Mesenchymal stem cell (in vitro differentiated cells and primary cell): Measurements from ENCODE around the gene SLC9A3. TPM values are rescaled to one million over a fixed set of nuclear protein-coding genes. Genes with fewer than 3 reads are reported as not detected.

Experiments used
- DNase-seq: peaks from one replicate; pipeline ENCODE4 v3.0.0-alpha.2; 2013
- H2AFZ ChIP-seq: one replicate; pipeline ENCODE4 v1.6.1; 2013; ENCODE audit warnings: low read depth, mild to moderate bottlenecking, control low read depth, inconsistent platforms, low read length, moderate library complexity
- H2AK5ac ChIP-seq: 2 replicates; pipeline ENCODE4 v1.6.1; 2013; ENCODE audit warnings: low read length, moderate library complexity, mild to moderate bottlenecking, inconsistent platforms; ENCODE audit not compliant: severe bottlenecking
- H2BK120ac ChIP-seq: one replicate; pipeline ENCODE4 v1.6.1; 2013; ENCODE audit warnings: low read depth, mild to moderate bottlenecking, inconsistent platforms, low read length, moderate library complexity
- H2BK12ac ChIP-seq, 2 experiments: one replicate each; pipeline ENCODE4 v1.6.1; 2013; ENCODE audit warnings: inconsistent platforms in 2 of 2, low read length in 2 of 2, mild to moderate bottlenecking in 2 of 2, moderate library complexity in 2 of 2, control low read depth in 1 of 2
- H2BK15ac ChIP-seq: one replicate; pipeline ENCODE4 v1.6.1; 2013; ENCODE audit warnings: mild to moderate bottlenecking, low read depth, inconsistent platforms; ENCODE audit not compliant: poor library complexity, severe bottlenecking
- H2BK5ac ChIP-seq: 2 replicates; pipeline ENCODE4 v1.6.1; 2013; ENCODE audit warnings: low read depth, mild to moderate bottlenecking, low read length, control low read depth, inconsistent platforms; ENCODE audit not compliant: poor library complexity, severe bottlenecking
- H3K14ac ChIP-seq, 2 experiments: one replicate each; pipeline ENCODE4 v1.6.1; 2013; ENCODE audit warnings: inconsistent platforms in 2 of 2, low read length in 2 of 2, control low read depth in 1 of 2, mild to moderate bottlenecking in 1 of 2, moderate library complexity in 1 of 2
- H3K18ac ChIP-seq, 2 experiments: one replicate each; pipeline ENCODE4 v1.6.1; 2013; ENCODE audit warnings: inconsistent platforms in 2 of 2, low read length in 2 of 2, control low read depth in 1 of 2, low read depth in 1 of 2, mild to moderate bottlenecking in 1 of 2
- H3K23ac ChIP-seq, 2 experiments: one replicate each; pipeline ENCODE4 v1.6.1; 2013; ENCODE audit warnings: inconsistent platforms in 2 of 2, low read length in 2 of 2, mild to moderate bottlenecking in 2 of 2, moderate library complexity in 2 of 2, control low read depth in 1 of 2
- H3K27ac ChIP-seq: 2 replicates; pipeline ENCODE4 v1.5.1; 2013; ENCODE audit warnings: mild to moderate bottlenecking, moderate library complexity, low read length, control low read depth, inconsistent platforms; ENCODE audit not compliant: poor library complexity, severe bottlenecking
- H3K27me3 ChIP-seq, 2 experiments: 2 replicates each; pipeline versions ENCODE4 v1.6.1 to v1.7.0; 2013; ENCODE audit warnings: low read length in 2 of 2, mild to moderate bottlenecking in 2 of 2, moderate library complexity in 2 of 2, control low read depth in 1 of 2, inconsistent platforms in 1 of 2; ENCODE audit not compliant: control insufficient read depth in 1 of 2, insufficient read depth in 1 of 2
- H3K36me3 ChIP-seq, 2 experiments: 2 replicates each; pipeline versions ENCODE4 v1.6.1 to v1.7.0; 2013; ENCODE audit warnings: low read length in 2 of 2, control low read depth in 1 of 2, inconsistent platforms in 1 of 2, low read depth in 1 of 2, mild to moderate bottlenecking in 1 of 2; ENCODE audit not compliant: insufficient read depth in 2 of 2, control insufficient read depth in 1 of 2
- H3K4ac ChIP-seq, 2 experiments: one replicate each; pipeline ENCODE4 v1.6.1; 2013; ENCODE audit warnings: inconsistent platforms in 2 of 2, low read length in 2 of 2, mild to moderate bottlenecking in 2 of 2, moderate library complexity in 2 of 2, control low read depth in 1 of 2, low read depth in 1 of 2
- H3K4me1 ChIP-seq: 2 replicates; pipeline ENCODE4 v1.6.1; 2013; ENCODE audit warnings: low read depth, low read length, control low read depth; ENCODE audit not compliant: control insufficient read depth, insufficient read depth
- H3K4me2 ChIP-seq: 2 replicates; pipeline ENCODE4 v1.6.1; 2013; ENCODE audit warnings: low read length, mild to moderate bottlenecking, inconsistent platforms; ENCODE audit not compliant: poor library complexity, severe bottlenecking
- H3K4me3 ChIP-seq, 2 experiments: 2 replicates each; pipeline versions ENCODE4 v1.5.1 to v1.7.0; 2013; ENCODE audit warnings: low read length in 2 of 2, mild to moderate bottlenecking in 2 of 2, control low read depth in 1 of 2, low read depth in 1 of 2; ENCODE audit not compliant: insufficient read depth in 1 of 2
- H3K79me1 ChIP-seq: replicated peaks from 2 replicates; pipeline ENCODE4 v1.6.1; 2013; ENCODE audit warnings: mild to moderate bottlenecking, control low read depth, low read length, inconsistent platforms; ENCODE audit not compliant: poor library complexity, severe bottlenecking
- H3K9ac ChIP-seq: 2 replicates; pipeline ENCODE4 v1.7.0; 2013; ENCODE audit warnings: mild to moderate bottlenecking, low read length, moderate library complexity
- H3K9me3 ChIP-seq: 2 replicates; pipeline ENCODE4 v1.7.0; 2013; ENCODE audit warnings: mild to moderate bottlenecking, low read length; ENCODE audit not compliant: control insufficient read depth
- H4K8ac ChIP-seq: one replicate; pipeline ENCODE4 v1.6.1; 2013; ENCODE audit warnings: inconsistent platforms, mild to moderate bottlenecking, low read length, moderate library complexity
- H4K91ac ChIP-seq: one replicate; pipeline ENCODE4 v1.6.1; 2013; ENCODE audit warnings: mild to moderate bottlenecking, low read length, inconsistent platforms
- WGBS: methylation state at CpG from one replicate; pipeline ENCODE4 v1.1.7; 2013; ENCODE audit warnings: mixed read lengths; 5-methylcytosine and 5-hydroxymethylcytosine counted together
- polyA plus RNA-seq, 2 experiments: library from polyadenylated mRNA; stranded (reverse); fragments of 200-250 nt; gene quantifications; one replicate each; pipeline ENCODE4 v1.2.3, GENCODE V29; 2013

Gene SLC9A3
- 1.1 TPM for polyA plus RNA-seq (2013, experiment 1 of 2)
- polyA plus RNA-seq (2013, experiment 2 of 2): 1.1 TPM

GRCh38 chr5:524234-524972 is at the start of gene SLC9A3:
TSS of gene SLC9A3 (minus strand) at chr5:524449.
- Histone ChIP-seq H2AK5ac (no peak within 1 kb of the TSS), H2BK5ac (no peak within 1 kb of the TSS), H3K4me2 (peak within 1 kb of the TSS; percentile 47), H3K14ac (no peak within 1 kb of the TSS), H3K4ac (no peak within 1 kb of the TSS), H2BK120ac (no peak within 1 kb of the TSS), H4K8ac (no peak within 1 kb of the TSS), H3K36me3 (no peaks in the 10 kb centered on the region), H4K91ac (no peak within 1 kb of the TSS), H3K4me1 (peaks cover 8% of the 10 kb centered on the region), H3K18ac (no peak within 1 kb of the TSS), H3K9me3 (no peaks in the 10 kb centered on the region), H3K4me3 (peak within 1 kb of the TSS in 1 of 2 experiments; percentile 17), H2BK15ac (no peak within 1 kb of the TSS), H2BK12ac (no peak within 1 kb of the TSS), H3K27ac (no peak within 1 kb of the TSS), H3K79me1 (no peaks in the 10 kb centered on the region), H3K9ac (no peak within 1 kb of the TSS), H2AFZ (no peak within 1 kb of the TSS), H3K23ac (no peak within 1 kb of the TSS), H3K27me3 (peaks cover 80 to 82% of the 10 kb centered on the region in 2 experiments)
- no peak for DNase-seq
- WGBS: 11% methylated on average over 38 of the region's 89 CpGs

GRCh38 chr5:573976-574375 is 49.7 kb upstream of the SLC9A3 start:
- H3K18ac ChIP-seq: no peak overlapping the region

GRCh38 chr5:573206-573605 is 49.0 kb upstream of the SLC9A3 start:
- Histone ChIP-seq H2BK12ac (no peak overlapping the region), H3K79me1 (no peaks in the 10 kb centered on the region), H2BK120ac (no peak overlapping the region), H3K23ac (no peak overlapping the region), H3K4me1 (no peaks in the 10 kb centered on the region), H2BK5ac (no peak overlapping the region), H2AK5ac (no peak overlapping the region), H3K9ac (no peak overlapping the region), H3K14ac (no peak overlapping the region), H3K27me3 (peaks cover 30 to 76% of the 10 kb centered on the region in 2 experiments), H3K9me3 (peaks cover 15% of the 10 kb centered on the region), H2BK15ac (no peak overlapping the region), H4K8ac (no peak overlapping the region), H4K91ac (no peak overlapping the region), H3K27ac (no peak overlapping the region), H3K4me2 (no peak overlapping the region), H2AFZ (no peak overlapping the region), H3K4me3 (no peak overlapping the region), H3K18ac (no peak overlapping the region), H3K4ac (no peak overlapping the region), H3K36me3 (peaks cover 0 to 2% of the 10 kb centered on the region in 2 experiments)
- WGBS: 93% methylated on average over 11 of the region's 12 CpGs
- DNase-seq: no peak

More at GRCh38 chr5:573976-574375, 49.7 kb upstream of the SLC9A3 start:
- H3K9ac ChIP-seq: no peak overlapping the region
- H2BK5ac ChIP-seq: no peak overlapping the region
- no peak overlapping the region for H3K14ac ChIP-seq
- H3K27me3 ChIP-seq: peaks cover 25 to 75% of the 10 kb centered on the region in 2 experiments
- no peak overlapping the region for H3K23ac ChIP-seq
- H3K4me2 ChIP-seq: no peak overlapping the region
- H4K91ac ChIP-seq: no peak overlapping the region
- no peak overlapping the region for H3K4ac ChIP-seq
- 64% methylated on average over 16 of the region's 16 CpGs for WGBS
- H2BK15ac ChIP-seq: no peak overlapping the region
- H2AK5ac ChIP-seq: no peak overlapping the region
- no peaks in the 10 kb centered on the region for H3K4me1 ChIP-seq
- DNase-seq: no peak
- H3K36me3 ChIP-seq: peaks cover 0 to 2% of the 10 kb centered on the region in 2 experiments
- H4K8ac ChIP-seq: no peak overlapping the region
- no peaks in the 10 kb centered on the region for H3K79me1 ChIP-seq
- no peak overlapping the region for H2BK120ac ChIP-seq
- no peak overlapping the region for H2AFZ ChIP-seq
- H3K27ac ChIP-seq: no peak overlapping the region
- H3K9me3 ChIP-seq: peaks cover 17% of the 10 kb centered on the region
- H2BK12ac ChIP-seq: no peak overlapping the region
- no peak overlapping the region for H3K4me3 ChIP-seq

GRCh38 chr5:572398-573019 is 48.3 kb upstream of the SLC9A3 start:
- DNase-seq: no peak
- Histone ChIP-seq H3K4me1 (no peaks in the 10 kb centered on the region), H3K4me3 (no peak overlapping the region), H3K4ac (no peak overlapping the region), H4K8ac (no peak overlapping the region), H2BK5ac (no peak overlapping the region), H3K27me3 (peaks cover 35 to 78% of the 10 kb centered on the region in 2 experiments), H2AK5ac (no peak overlapping the region), H4K91ac (no peak overlapping the region), H2BK12ac (no peak overlapping the region), H2BK120ac (no peak overlapping the region), H3K18ac (no peak overlapping the region), H3K9me3 (peaks cover 15% of the 10 kb centered on the region), H3K36me3 (peaks cover 0 to 2% of the 10 kb centered on the region in 2 experiments), H3K79me1 (no peaks in the 10 kb centered on the region), H3K14ac (no peak overlapping the region), H3K27ac (no peak overlapping the region), H3K9ac (no peak overlapping the region), H2BK15ac (no peak overlapping the region), H2AFZ (no peak overlapping the region), H3K4me2 (no peak overlapping the region), H3K23ac (no peak overlapping the region)
- 74% methylated on average over 12 of the region's 14 CpGs for WGBS
